Natural killer cell treated with Interleukin-12 subunit alpha and Interleukin-12 subunit beta and Interleukin-15 and Interleukin-18, amount 100 ng/mL, for 72 hours (primary cell): ENCODE data around the gene ISM2. TPM values are rescaled to one million over a fixed set of nuclear protein-coding genes. Genes with fewer than 3 reads are reported as not detected.
A peak's percentile ranks its signal among the peaks of the same experiment; 100 is the strongest.

ENCODE experiments used
- ATAC-seq, 2 donors: fragments of 150-1000 bp; cut with Tn5 transposase in 1 of 2; sonication (Bioruptor Pico), chemical (Tn5 transposase) in 1 of 2; 2 replicates each; pipeline ENCODE4 v1.10.0; 2021
- DNase-seq: peaks from one replicate; pipeline ENCODE4 v3.0.0; 2022; ENCODE audit warnings: low spot score
- H3K27ac Mint-ChIP-seq, 2 donors: 1 replicate in 1 of 2; 2 replicates in 1 of 2; pipeline ENCODE4 v1.8.0; 2022; ENCODE audit warnings: mixed read lengths in 2 of 2, mild to moderate bottlenecking in 1 of 2, moderate library complexity in 1 of 2
- H3K27me3 Mint-ChIP-seq, 2 donors: 1 replicate in 1 of 2; 2 replicates in 1 of 2; pipeline ENCODE4 v1.8.0; 2022; ENCODE audit warnings: mixed read lengths in 2 of 2
- H3K36me3 Mint-ChIP-seq: one replicate; pipeline ENCODE4 v1.8.0; 2022; ENCODE audit warnings: mixed read lengths
- H3K4me1 Mint-ChIP-seq, 2 donors: 1 replicate in 1 of 2; 2 replicates in 1 of 2; pipeline ENCODE4 v1.8.0; 2022; ENCODE audit warnings: low read depth in 2 of 2, mixed read lengths in 2 of 2, mild to moderate bottlenecking in 1 of 2
- H3K4me3 Mint-ChIP-seq: one replicate; pipeline ENCODE4 v1.8.0; 2022; ENCODE audit warnings: mixed read lengths
- H3K9me3 Mint-ChIP-seq: 2 replicates; pipeline ENCODE4 v1.8.0; 2022; ENCODE audit warnings: mixed read lengths
- total RNA-seq, 2 donors: library from RNA; stranded (reverse); gene quantifications; one replicate each; pipeline ENCODE4 v1.2.3, GENCODE V29; 2022

ISM2 gene
- total RNA-seq, 2 donors from 2014 or later: 0.14 to 0.36 TPM

DNA sequence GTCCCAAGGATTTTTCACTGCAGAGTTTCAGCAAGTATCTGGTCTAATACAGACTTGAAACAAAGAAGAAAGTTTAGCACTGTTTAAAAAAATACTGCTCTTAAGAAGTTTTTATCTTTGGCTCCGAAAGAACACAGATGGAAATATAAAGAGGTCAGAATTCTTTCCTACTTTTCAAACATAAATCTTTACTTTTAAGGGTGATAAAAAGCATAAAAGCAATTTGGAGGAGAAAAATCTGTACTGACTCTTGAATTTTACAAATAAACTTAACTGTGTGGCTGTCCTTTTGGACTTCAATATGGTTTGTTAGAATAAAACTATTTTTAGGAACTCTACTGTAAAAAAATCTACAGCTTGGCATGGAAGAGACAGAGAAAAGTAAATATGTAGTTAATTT is 27.6 kb upstream of the ISM2 start:
- Mint-ChIP-seq H3K9me3 (no peaks in the 10 kb centered on the region), H3K27ac (no peak overlapping the region)
- ATAC-seq: no peak

DNA sequence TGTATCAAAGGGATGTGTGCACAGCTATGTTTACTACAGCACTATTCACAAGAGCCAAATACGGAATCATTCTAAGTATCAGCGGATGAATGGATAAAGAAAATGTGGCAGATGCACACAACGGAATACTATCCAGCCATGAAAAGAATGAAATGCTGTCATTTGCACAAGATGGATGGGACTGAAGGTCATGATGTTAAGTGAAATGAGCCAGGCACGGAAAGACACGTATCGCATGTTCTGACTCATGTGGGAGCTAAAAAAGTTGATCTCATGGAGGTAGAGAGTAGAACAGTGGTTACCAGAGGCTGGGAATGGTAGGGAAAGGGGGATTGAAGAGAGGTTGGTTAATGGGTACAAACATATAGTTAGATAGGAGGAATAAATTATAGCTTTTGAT is 25.9 kb upstream of the ISM2 start:
- H3K27me3 Mint-ChIP-seq: no peaks in the 10 kb centered on the region
- DNase-seq (no peak), ATAC-seq (no peak)
- H3K9me3 Mint-ChIP-seq: no peaks in the 10 kb centered on the region
- H3K4me3 Mint-ChIP-seq: no peak overlapping the region
- peaks cover 0 to 6% of the 10 kb centered on the region in 2 donors for H3K4me1 Mint-ChIP-seq
- no peak overlapping the region for H3K27ac Mint-ChIP-seq
- peaks cover 16% of the 10 kb centered on the region for H3K36me3 Mint-ChIP-seq

More for the DNA sequence above, 27.6 kb upstream of the ISM2 start:
- peaks cover 5 to 12% of the 10 kb centered on the region in 2 donors for H3K4me1 Mint-ChIP-seq
- no peaks in the 10 kb centered on the region for H3K36me3 Mint-ChIP-seq
- H3K27me3 Mint-ChIP-seq: no peaks in the 10 kb centered on the region
- H3K4me3 Mint-ChIP-seq: no peak overlapping the region
- DNase-seq: no peak

DNA sequence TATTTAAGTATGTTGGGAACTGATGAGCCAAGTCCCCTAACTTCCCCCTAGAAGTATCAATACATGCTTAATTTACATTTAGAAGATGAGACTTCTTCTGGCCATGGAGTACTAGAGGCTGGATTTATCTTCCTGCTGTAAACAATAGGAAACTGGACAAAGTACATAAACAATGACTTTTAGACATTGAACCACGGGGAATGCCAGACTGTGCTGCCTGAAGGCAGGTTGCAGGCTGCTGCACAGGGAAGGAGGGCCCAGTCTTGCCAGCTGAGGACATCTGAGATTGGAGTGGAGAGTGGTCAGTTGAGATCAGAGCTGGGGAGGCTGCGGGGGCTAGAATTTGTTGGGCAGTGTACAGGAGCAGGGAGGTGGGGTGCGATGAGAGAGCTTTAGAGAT is 24.5 kb upstream of the ISM2 start:
- H3K4me3 Mint-ChIP-seq: no peak overlapping the region
- DNase-seq (no peak), ATAC-seq (no peak)
- peak overlapping the region in 1 of 2 donors; percentile 9 for H3K27ac Mint-ChIP-seq
- no peaks in the 10 kb centered on the region for H3K27me3 Mint-ChIP-seq
- H3K36me3 Mint-ChIP-seq: peaks cover 16% of the 10 kb centered on the region
- peaks cover 0 to 6% of the 10 kb centered on the region in 2 donors for H3K4me1 Mint-ChIP-seq
- no peaks in the 10 kb centered on the region for H3K9me3 Mint-ChIP-seq

DNA sequence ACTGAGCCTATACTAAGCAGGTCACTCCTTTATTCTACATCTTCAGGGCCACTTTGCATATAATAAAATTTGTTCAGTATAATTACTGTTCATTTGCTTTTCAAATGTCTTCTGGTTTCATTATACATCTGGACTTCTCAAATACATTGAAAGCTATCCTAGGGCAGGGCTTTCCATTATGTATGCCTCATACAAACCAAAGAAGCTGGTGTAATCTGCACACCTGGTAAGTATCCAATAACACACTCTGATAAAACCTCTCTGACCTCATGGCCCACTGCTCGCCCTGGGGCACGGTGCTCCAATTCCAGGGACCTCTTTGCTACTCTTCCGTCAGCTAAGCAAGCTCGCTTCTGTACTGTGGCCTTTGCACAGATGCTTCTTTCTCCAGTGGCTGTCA is 21.9 kb upstream of the ISM2 start:
- H3K36me3 Mint-ChIP-seq: peaks cover 21% of the 10 kb centered on the region
- H3K9me3 Mint-ChIP-seq: no peaks in the 10 kb centered on the region
- no peak for DNase-seq
- no peaks in the 10 kb centered on the region for H3K27me3 Mint-ChIP-seq
- no peak overlapping the region for H3K4me3 Mint-ChIP-seq
- no peak overlapping the region for H3K27ac Mint-ChIP-seq
- ATAC-seq: no peak
- peaks cover 0 to 6% of the 10 kb centered on the region in 2 donors for H3K4me1 Mint-ChIP-seq

DNA sequence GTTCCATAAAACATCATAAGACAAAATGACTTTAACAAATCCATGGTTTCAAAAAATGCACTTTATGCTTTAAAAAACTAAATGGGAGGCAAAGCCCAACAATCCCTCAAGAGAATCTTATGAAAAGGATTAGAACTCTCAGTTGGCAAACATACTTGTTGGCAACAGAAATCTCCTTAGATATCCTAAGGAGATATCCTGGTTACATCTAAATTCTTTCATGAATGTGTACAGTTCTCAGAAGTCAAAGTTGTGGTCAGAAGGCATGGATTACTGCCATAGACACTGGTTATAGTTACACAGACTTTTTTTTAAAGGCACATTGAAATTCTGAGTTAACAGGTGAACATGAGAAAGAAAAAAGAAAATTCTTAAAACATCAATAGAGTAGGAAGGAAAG is 17.5 kb upstream of the ISM2 start:
- ATAC-seq (no peak), DNase-seq (no peak)
- H3K4me3 Mint-ChIP-seq: no peak overlapping the region
- H3K27ac Mint-ChIP-seq: no peak overlapping the region
- no peaks in the 10 kb centered on the region for H3K27me3 Mint-ChIP-seq
- H3K4me1 Mint-ChIP-seq: no peaks in the 10 kb centered on the region
- peaks cover 32% of the 10 kb centered on the region for H3K36me3 Mint-ChIP-seq
- no peaks in the 10 kb centered on the region for H3K9me3 Mint-ChIP-seq

DNA sequence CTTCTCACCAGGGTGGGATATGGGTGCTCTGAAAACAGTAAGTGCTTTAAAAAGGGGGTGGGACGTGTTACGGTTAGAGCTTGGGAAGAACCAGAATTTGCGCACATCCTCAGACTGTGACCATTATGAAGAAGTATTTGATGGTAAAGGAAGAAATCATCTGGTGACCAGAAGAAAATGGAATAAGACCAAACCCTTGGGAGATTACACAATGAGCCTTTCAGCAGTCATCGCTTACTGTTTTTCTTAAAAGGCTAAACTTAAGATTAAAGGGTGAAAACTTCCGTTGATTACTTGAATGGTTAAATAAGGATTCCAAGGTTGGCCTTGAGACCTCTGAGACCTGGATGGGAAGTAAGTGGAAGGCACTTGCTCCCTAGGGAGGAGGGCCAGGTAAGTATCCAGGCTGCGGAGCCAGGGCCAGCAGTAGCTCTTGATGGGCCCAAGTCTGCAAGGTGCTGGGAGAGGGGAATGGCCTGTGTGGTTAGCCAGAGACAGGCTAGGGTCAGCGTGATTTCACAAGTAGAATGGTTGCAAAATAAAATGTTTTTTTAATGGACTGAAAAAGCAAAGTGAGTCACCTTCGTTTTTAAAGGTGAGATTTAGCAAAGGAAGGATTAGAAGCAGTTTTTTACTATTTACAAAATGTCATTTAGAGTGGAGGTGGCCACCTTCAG is 13.0 kb upstream of the ISM2 start:
- Mint-ChIP-seq H3K4me1 (no peaks in the 10 kb centered on the region), H3K27me3 (no peaks in the 10 kb centered on the region), H3K36me3 (peaks cover 21% of the 10 kb centered on the region), H3K27ac (peak overlapping the region in 1 of 2 donors; percentile 39), H3K4me3 (no peak overlapping the region), H3K9me3 (no peaks in the 10 kb centered on the region)
- DNase-seq (no peak), ATAC-seq (no peak)

DNA sequence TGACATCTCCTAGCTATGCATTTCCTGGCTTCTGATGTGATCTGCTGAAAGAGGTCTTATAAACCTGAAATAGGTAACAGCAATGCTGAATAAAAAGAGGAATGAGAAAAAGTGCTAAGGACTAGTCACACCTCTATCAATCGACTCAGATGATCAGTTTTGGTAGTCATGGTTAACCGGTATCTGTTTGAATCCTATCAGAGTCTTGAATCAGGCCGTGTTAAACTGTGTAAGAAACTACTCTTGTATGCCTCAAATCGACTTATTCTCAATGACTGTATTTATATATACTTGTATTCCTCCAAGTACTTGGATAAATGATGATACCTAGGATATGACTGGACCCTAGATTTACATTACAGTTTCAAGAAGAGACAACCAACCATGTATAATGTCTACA is 10.8 kb upstream of the ISM2 start:
- H3K4me1 Mint-ChIP-seq: no peaks in the 10 kb centered on the region
- no peak overlapping the region for H3K27ac Mint-ChIP-seq
- H3K4me3 Mint-ChIP-seq: no peak overlapping the region
- H3K27me3 Mint-ChIP-seq: no peaks in the 10 kb centered on the region
- H3K9me3 Mint-ChIP-seq: no peaks in the 10 kb centered on the region
- peaks cover 19% of the 10 kb centered on the region for H3K36me3 Mint-ChIP-seq
- ATAC-seq: no peak
- DNase-seq: no peak

DNA sequence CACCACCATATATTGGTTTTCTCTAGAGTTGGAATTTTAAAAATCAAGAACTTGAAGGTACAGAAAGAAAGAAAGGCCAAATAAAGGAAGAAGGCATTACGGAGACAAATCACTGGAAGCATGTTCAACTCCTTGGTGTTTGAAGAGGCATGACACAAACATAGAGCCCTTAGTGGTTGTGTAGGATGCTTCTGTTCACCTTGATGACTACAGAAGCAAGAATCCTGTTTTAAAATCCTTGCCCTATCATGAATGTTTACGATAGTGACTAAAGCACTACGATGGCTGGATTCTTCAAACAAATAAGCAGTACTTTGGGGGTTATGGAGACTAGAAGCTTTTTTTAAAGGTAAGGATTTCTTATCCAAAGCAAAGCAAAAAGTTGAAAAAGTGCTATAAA is 10.3 kb upstream of the ISM2 start:
- Mint-ChIP-seq H3K27me3 (no peaks in the 10 kb centered on the region), H3K27ac (no peak overlapping the region), H3K9me3 (no peaks in the 10 kb centered on the region), H3K4me3 (no peak overlapping the region), H3K36me3 (peaks cover 19% of the 10 kb centered on the region), H3K4me1 (no peaks in the 10 kb centered on the region)
- no peak for ATAC-seq
- DNase-seq: no peak

DNA sequence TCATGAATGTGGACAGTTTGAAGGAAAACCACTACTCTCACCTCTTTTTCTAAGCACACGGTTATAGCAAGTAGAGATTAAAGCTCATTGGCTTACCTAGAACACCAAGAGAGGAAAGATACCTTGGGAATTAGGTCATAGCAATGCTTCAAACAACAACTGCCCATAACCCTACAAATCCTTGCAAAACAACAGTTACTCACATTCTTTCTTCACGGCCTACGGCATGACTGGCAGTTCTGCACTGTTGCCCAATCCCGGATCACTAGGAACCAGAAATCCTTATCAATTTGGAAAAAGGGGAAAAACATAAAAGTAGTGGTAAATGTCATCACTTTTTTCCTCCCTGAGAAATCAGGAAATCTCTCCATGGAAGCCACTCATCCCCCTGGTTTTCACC is 9.6 kb upstream of the ISM2 start:
- H3K4me1 Mint-ChIP-seq: peaks cover 0 to under 1% of the 10 kb centered on the region in 2 donors
- no peak overlapping the region for H3K27ac Mint-ChIP-seq
- peaks cover 21% of the 10 kb centered on the region for H3K36me3 Mint-ChIP-seq
- DNase-seq (no peak), ATAC-seq (no peak)
- H3K4me3 Mint-ChIP-seq: no peak overlapping the region
- H3K9me3 Mint-ChIP-seq: peaks cover under 1% of the 10 kb centered on the region
- no peaks in the 10 kb centered on the region for H3K27me3 Mint-ChIP-seq

DNA sequence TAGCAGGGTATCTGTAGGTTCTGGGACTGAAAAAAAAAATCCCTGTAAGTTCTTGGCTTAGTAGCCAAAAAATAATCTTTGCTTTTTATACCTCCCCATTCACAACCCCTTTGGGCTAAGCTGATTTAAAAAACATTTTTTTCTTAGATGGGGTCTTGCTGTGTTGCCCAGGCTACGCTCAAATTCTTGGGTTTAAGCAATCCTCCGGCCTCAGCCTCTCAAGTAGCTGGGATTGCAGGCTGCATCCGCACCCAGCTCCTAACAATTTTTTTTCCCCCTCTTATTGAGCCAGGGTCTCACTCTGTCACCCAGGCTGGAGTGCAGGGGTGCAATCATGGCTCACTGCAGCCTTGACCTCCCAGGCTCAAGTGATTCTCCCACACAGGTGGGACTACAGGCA is 9.1 kb upstream of the ISM2 start:
- ATAC-seq (no peak), DNase-seq (no peak)
- Mint-ChIP-seq H3K27me3 (no peaks in the 10 kb centered on the region), H3K4me3 (no peak overlapping the region), H3K27ac (no peak overlapping the region), H3K36me3 (peaks cover 24% of the 10 kb centered on the region), H3K9me3 (peaks cover 3% of the 10 kb centered on the region), H3K4me1 (peaks cover 0 to 2% of the 10 kb centered on the region in 2 donors)

DNA sequence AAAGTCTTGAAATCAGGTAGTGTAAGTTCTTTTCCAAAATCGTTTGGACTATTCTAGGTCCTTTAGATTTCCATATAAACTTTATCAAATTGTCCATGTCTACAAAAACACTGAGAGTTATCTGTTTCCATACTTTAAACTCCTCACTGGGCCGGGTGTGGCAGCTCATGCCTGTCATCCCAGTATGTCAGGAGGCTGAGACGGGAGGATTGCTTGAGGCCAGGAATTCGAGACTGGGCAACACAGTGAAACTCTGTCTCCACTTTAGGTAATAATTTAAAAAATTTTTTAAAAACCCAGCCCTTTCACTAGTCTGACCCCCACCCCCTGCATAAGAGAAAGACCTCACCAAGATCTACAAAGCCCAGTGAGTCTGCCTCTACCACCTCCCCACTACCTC is 6.4 kb upstream of the ISM2 start:
- no peak overlapping the region for H3K4me3 Mint-ChIP-seq
- peak overlapping the region in 1 of 2 donors; percentile 60 for H3K27ac Mint-ChIP-seq
- peaks cover 2 to 7% of the 10 kb centered on the region in 2 donors for H3K27me3 Mint-ChIP-seq
- H3K36me3 Mint-ChIP-seq: peaks cover 14% of the 10 kb centered on the region
- H3K4me1 Mint-ChIP-seq: peaks cover 0 to 2% of the 10 kb centered on the region in 2 donors
- no peak for DNase-seq
- H3K9me3 Mint-ChIP-seq: peaks cover 3% of the 10 kb centered on the region
- ATAC-seq: no peak

DNA sequence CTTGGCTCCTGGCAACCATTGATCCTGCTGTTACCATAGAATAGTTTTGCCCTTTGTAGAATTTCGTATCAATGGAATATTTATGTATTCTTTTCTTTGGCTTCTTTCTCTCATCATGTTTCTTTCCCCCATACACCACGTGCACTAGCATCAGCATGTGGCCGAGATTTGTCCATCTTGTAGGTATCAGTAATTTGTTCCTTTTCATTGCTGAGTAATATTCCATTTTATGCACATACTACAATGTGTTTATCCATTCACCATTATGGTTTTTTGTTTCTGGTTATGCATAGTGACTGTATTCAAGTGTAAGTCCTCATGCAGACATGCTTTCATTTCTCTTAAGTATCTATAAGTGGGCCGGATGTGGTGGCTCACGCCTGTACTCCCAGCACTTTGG is 4.5 kb upstream of the ISM2 start:
- Mint-ChIP-seq H3K27ac (no peak overlapping the region), H3K36me3 (peaks cover 11% of the 10 kb centered on the region), H3K4me3 (no peak overlapping the region), H3K27me3 (peaks cover 2 to 13% of the 10 kb centered on the region in 2 donors), H3K9me3 (peaks cover 3% of the 10 kb centered on the region), H3K4me1 (peaks cover 0 to 5% of the 10 kb centered on the region in 2 donors)
- ATAC-seq: no peak
- no peak for DNase-seq

DNA sequence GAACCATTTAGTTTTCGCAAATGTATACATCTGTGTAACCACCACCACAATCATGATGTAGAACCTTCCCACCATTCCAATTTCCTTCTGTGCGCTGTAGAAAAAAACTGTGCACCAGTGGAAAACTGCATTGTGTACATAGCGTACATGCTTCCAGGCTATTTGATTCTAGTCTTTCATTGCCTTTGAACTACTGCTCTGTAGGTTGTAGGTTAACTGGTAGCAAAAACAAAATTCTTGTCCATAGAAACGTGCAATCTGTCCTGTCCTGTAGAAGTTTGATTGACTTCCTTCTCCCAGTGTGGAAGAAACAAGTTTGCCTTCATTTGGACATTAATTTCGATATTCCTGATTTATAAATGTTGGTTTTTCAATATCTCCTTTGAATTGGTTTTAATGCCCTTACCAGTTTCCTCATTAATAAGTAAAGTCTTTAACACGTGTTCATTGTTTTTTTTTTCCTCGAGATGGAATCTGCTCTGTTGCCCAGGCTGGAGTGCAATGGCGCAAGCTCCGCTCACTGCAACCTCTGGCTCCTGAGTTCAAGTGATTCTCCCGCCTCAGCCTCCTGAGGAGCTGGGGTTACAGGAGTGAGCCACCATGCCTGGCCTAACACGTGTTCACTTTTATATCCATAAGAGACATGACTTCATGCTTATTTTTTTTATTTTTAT is 3.6 kb upstream of the ISM2 start:
- no peak overlapping the region for H3K27ac Mint-ChIP-seq
- peaks cover 3% of the 10 kb centered on the region for H3K9me3 Mint-ChIP-seq
- H3K4me3 Mint-ChIP-seq: no peak overlapping the region
- DNase-seq (no peak), ATAC-seq (no peak)
- H3K27me3 Mint-ChIP-seq: peaks cover 6 to 13% of the 10 kb centered on the region in 2 donors
- H3K36me3 Mint-ChIP-seq: peaks cover 10% of the 10 kb centered on the region
- peaks cover 0 to 9% of the 10 kb centered on the region in 2 donors for H3K4me1 Mint-ChIP-seq

DNA sequence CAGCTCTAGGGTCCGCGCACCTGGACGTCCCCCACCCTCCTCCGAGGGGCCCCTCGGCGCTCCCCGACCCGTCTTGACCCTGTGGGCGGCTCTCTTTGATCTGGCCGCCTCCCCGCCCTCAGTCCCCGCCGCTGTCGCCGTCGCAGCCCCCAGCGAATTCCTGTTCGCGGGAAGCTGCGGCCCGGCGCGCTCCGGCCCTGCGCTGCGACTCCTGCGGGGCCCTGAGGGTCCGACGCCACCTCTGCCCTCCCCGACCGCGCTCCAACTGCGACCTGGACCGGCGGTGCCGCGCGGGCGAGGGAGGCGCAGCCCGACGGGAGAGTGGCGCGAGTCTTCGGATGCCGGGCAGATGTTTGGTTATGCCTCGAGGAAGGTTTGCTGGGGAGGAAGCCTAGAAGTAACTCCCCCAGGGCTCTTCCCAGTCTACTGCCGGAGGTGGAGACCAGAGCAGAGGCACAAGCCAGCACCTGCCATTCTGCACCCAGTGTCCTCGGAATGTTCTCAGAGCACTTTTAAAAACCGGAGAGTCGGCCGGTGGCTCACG is 440 bp upstream of the ISM2 start:
- DNase-seq: no peak
- Mint-ChIP-seq H3K4me1 (peaks cover 0 to 9% of the 10 kb centered on the region in 2 donors), H3K4me3 (peak overlapping the region; percentile 48), H3K36me3 (peaks cover 5% of the 10 kb centered on the region), H3K27ac (no peak overlapping the region), H3K27me3 (peaks cover 10 to 13% of the 10 kb centered on the region in 2 donors), H3K9me3 (peaks cover 3% of the 10 kb centered on the region)
- ATAC-seq: peak in 1 of 2 donors; percentile 24
